SJSA1 (cell line): ENCODE data around the gene CCN2. TPM values are rescaled to one million over a fixed set of nuclear protein-coding genes. Genes with fewer than 3 reads are reported as not detected.
"Not testable (repeated sequence)": the region's sequence is repeated elsewhere in the genome, so short reads cannot be mapped to it uniquely, and the experiment has no call there.

Experiments used
- DNase-seq, 2 experiments: peaks; one replicate each; pipeline ENCODE4 v3.0.0-alpha.2; 2015 to 2020; ENCODE audit warnings: low spot score in 2 of 2, low read depth in 1 of 2
- H3K27ac ChIP-seq: fragments of 250-450 bp; sonication (Bioruptor Pico); 2 replicates; pipeline ENCODE4 v1.5.1; 2020; ENCODE audit warnings: mild to moderate bottlenecking, moderate library complexity
- H3K27me3 ChIP-seq: fragments of 250-450 bp; sonication (Bioruptor Pico); replicated peaks from 2 replicates; pipeline ENCODE4 v1.5.1; 2020; ENCODE audit warnings: mild to moderate bottlenecking, moderate library complexity
- H3K36me3 ChIP-seq: fragments of 250-450 bp; sonication (Bioruptor Pico); 2 replicates; pipeline ENCODE4 v1.5.1; 2020; ENCODE audit warnings: mild to moderate bottlenecking
- H3K4me1 ChIP-seq: fragments of 250-450 bp; sonication (Bioruptor Pico); replicated peaks from 2 replicates; pipeline ENCODE4 v1.6.1; 2021; ENCODE audit warnings: mild to moderate bottlenecking
- H3K4me3 ChIP-seq: fragments of 250-450 bp; sonication (Bioruptor Pico); 2 replicates; pipeline ENCODE4 v1.5.1; 2020; ENCODE audit warnings: mild to moderate bottlenecking
- H3K9me3 ChIP-seq: fragments of 250-450 bp; sonication (Bioruptor Pico); replicated peaks from 2 replicates; pipeline ENCODE4 v1.5.1; 2020; ENCODE audit warnings: mild to moderate bottlenecking
- total RNA-seq: library from RNA; depleted of rRNA; stranded (reverse); fragments of >200 nt; shearing (Covaris generic); gene quantifications from 2 replicates; pipeline ENCODE4 v1.2.3, GENCODE V29; 2014

The CCN2 gene
- total RNA-seq, 1 experiment from 2014 or later, result 364 TPM

DNA sequence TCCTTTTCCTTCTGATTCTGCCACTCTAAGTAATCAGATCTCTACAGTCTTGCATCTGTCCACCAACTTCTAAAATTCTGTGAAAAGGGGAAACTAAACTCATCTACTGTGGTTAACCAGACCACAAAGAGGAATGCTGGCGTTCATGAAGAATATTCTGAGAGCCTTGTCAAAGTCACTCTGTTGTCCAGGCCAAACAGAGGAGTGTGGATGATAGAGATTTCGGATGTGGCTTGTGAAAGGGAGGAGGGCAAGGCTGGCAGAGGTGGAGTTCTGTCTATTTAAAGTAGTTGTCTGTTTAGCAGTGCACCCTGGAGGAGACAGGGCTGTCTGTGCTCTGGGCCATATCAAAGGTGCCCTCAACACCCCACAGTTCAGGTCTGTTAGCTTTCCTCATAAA, 33.9 kb downstream of the CCN2 start:
- Histone ChIP-seq H3K9me3 (no peaks in the 10 kb centered on the region), H3K27me3 (no peaks in the 10 kb centered on the region), H3K27ac (no peak overlapping the region), H3K36me3 (no peaks in the 10 kb centered on the region), H3K4me1 (peaks cover 11% of the 10 kb centered on the region), H3K4me3 (no peak overlapping the region)
- no peak for DNase-seq

DNA sequence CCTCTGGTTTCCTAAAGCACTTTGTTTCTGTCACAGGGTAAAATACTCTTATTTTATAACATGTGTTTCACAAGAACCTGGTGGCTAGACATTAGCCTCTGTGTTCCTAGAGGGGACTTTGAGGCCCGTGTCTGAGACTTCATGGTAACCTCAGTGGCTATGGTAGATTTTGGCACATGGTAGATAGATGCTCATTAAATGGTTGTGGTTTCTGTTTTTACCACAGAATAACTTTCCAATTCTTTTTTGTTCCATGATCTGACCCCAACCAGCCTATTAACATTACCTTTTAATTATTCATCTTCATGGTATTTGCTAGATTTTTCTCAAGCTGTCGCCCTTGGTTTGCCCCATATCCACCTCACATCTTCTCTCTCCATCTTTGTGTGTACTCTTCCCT, 34.3 kb downstream of the CCN2 start:
- H3K4me1 ChIP-seq, result peaks cover 15% of the 10 kb centered on the region
- H3K27ac ChIP-seq, result no peak overlapping the region
- H3K4me3 ChIP-seq, result no peak overlapping the region
- no peaks in the 10 kb centered on the region for H3K9me3 ChIP-seq
- H3K27me3 ChIP-seq, result no peaks in the 10 kb centered on the region
- no peak for DNase-seq
- no peaks in the 10 kb centered on the region for H3K36me3 ChIP-seq

DNA sequence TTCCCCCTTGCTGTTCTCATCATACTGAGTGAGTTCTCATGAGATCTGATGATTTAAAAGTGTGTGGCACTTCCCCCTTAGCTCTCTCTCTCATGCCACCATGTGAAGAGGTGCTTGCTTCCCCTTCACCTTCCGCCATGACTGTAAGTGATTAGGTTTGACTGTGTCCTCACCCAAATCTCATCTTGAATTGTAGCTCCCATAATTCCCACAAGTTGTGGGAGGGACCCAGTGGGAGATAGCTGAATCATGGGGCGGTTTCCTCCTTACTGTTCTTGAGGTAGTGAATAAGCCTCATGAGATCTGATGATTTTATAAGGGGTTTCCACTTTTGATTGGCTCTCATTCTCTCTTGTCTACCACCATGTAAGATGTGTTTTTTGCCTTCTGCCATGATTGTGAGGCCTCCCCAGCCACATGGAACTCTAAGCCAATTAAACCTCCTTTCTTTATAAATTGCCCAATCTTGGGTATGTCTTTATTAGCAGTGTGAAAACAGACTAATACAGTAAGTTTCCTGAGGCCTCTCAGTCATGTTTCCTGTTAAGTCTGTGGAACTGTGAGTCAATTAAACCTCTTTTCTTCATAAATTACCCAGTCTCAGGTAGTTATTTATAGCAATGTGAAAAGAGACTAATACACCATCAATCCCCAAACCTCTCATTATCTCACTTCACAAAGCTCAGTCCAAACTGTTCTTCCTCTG, 34.9 kb downstream of the CCN2 start:
- not testable (repeated sequence) for H3K27ac ChIP-seq, H3K9me3 ChIP-seq, H3K4me3 ChIP-seq, H3K36me3 ChIP-seq, H3K27me3 ChIP-seq, DNase-seq
- H3K4me1 ChIP-seq, result peaks cover 21% of the 10 kb centered on the region

DNA sequence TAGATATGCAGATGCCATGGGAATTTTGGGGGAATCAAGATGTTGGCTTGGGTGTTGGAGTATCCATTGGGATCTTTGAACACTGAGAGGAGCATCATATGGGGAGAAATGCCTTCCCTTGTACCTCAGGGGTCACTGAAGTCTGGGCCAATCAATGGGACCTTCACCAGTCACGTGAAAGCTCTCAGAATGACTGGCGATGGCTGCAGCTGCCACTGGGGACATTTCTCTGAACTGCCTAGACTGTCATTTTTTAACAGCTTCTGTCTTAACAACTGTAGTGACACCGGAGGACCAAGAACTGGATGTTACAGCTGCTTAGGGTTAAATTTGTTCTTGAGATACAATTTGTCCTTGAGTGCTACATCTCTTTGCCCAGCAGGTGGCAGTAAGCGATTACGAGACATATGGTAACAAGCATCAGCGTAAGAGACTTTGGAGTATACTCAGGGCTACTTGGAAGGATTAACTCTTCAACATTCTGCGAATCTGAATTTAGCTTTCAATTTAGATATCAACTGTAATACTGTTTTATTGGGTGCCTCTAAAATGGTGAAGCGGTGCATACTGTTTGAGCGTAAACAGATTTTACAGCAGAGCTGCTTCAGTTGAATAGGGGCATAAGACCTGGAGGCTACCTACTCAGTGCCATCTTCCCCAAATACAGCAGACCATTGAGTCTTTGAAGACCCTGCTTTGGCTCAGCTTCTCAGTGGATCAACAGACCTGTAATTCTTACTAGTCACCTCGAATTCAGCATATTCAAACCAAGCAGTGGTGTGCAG, 36.0 kb downstream of the CCN2 start:
- no peak overlapping the region for H3K4me3 ChIP-seq
- DNase-seq, result peak; percentile 53 to 66

DNA sequence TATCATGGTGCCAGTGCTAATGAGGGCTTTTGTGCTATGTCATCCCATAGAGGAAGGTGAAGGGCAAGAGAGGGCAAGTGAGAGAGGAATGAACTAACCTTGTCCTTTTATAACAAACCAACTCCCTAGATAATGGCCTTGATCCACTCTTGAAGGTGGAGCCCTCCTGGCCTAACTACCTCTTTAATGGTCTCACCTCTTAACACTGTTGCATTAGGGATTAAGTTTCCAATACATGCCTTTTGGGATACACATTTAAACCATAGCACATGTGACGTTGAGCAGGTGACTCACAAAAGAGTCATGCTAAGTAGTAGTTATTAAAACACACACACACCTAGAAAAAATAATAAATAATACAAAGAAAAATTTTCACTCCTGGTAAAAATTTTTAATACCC, 36.9 kb downstream of the CCN2 start:
- Histone ChIP-seq H3K36me3 (no peaks in the 10 kb centered on the region), H3K27ac (no peak overlapping the region), H3K9me3 (no peaks in the 10 kb centered on the region), H3K27me3 (no peaks in the 10 kb centered on the region), H3K4me1 (peaks cover 24% of the 10 kb centered on the region), H3K4me3 (no peak overlapping the region)
- no peak for DNase-seq

More for the DNA sequence above, 36.0 kb downstream of the CCN2 start:
- Histone ChIP-seq H3K36me3 (no peaks in the 10 kb centered on the region), H3K27me3 (no peaks in the 10 kb centered on the region), H3K9me3 (no peaks in the 10 kb centered on the region), H3K27ac (no peak overlapping the region), H3K4me1 (peaks cover 24% of the 10 kb centered on the region)

DNA sequence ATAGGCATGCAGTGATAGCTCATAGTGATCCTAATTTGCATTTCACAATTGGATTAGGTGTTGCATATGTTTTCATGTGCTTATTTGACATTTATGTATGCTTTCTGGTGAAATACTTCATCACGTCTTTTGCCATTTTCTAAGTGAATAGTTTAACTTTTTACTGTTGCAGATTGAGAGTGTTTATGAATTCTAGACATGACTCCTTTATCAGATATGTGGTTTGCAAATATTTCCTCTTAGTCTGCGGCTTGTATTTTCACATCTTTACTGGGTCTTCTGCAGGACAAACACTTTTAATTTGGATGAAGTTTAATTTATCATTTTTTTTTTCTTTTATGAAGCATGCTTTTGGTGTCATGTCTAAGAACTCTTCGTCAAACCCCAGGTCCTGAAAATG, 39.2 kb downstream of the CCN2 start:
- Histone ChIP-seq H3K4me1 (peaks cover 24% of the 10 kb centered on the region), H3K27ac (no peak overlapping the region), H3K9me3 (no peaks in the 10 kb centered on the region), H3K36me3 (no peaks in the 10 kb centered on the region), H3K4me3 (no peak overlapping the region), H3K27me3 (no peaks in the 10 kb centered on the region)
- peak in 1 of 2 experiments; percentile 35 for DNase-seq

DNA sequence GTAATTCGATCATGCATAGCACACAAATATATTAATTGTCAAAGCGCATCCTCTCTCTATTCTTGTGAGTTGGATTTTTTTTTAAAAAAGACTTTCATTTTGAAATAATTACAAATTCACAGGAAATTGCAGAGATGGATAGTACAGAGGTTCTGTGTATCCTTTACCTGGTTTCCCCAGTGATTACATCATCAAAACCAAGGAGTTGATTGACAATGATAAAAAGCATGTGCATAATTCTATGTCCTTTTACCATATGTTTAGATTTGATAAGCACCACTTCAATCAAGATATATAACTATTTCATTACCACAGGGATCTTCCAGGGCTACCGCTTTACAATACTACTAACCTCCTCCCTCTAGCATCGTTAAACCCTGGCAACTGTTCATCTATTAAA, 40.2 kb downstream of the CCN2 start:
- Histone ChIP-seq H3K9me3 (no peaks in the 10 kb centered on the region), H3K27me3 (no peaks in the 10 kb centered on the region), H3K36me3 (no peaks in the 10 kb centered on the region), H3K4me1 (peaks cover 24% of the 10 kb centered on the region), H3K4me3 (no peak overlapping the region), H3K27ac (no peak overlapping the region)
- DNase-seq, result no peak

DNA sequence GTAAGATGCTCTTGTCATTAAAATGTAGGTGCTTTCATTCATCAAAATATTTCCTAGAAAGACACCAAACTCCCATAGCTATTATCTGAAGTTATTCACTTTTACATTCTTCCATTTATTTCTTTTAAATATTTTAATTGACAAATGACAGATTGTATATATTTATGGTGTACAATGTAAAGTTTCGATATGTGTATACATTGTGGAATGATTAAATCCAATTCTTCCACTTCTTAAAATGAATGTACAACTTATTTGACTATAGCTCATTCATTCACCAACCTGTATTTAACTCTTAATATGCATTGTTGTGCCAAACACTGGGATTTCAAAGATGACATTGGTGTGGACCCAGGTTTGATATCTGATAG, 41.0 kb downstream of the CCN2 start:
- Histone ChIP-seq H3K9me3 (no peaks in the 10 kb centered on the region), H3K4me1 (peaks cover 20% of the 10 kb centered on the region), H3K27ac (no peak overlapping the region), H3K27me3 (no peaks in the 10 kb centered on the region), H3K4me3 (no peak overlapping the region), H3K36me3 (no peaks in the 10 kb centered on the region)
- no peak for DNase-seq

DNA sequence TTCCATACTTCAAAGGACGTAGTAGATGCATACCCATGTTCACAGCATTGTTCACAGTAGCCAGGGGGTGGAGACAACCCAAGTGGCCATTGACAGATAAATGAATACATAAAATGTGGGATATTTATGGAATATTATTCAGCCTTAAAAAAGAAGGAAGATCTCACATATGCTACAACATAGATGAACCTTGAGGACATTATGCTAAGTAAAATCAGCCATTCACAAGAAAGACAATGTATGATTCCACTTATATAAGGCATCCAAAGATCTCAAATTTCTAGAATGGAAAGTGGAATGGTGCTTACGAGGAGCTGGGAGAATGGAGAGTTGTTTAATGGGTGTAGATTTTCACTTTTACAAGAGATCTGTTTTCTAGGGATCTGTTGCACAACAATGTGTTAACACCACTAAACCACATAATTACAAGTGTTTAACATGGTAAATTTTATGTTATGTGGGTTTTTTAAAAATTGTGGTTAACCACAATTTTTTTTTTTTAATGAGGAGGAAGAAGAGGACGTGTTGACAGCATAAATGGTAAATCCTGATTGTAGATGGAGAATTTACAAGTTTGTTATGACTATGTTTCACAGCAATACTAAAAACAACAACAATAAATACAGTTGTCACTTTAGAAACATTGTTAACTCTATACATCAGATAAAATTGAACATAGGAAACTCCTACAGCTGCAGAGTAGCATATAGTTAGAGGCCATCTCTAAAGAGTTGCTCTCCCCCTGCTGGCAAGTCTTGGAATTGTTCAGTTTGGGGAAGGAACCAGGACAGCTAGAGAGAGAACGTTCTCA, 41.6 kb downstream of the CCN2 start:
- no peaks in the 10 kb centered on the region for H3K9me3 ChIP-seq
- H3K27ac ChIP-seq, result no peak overlapping the region
- H3K4me1 ChIP-seq, result peaks cover 15% of the 10 kb centered on the region
- no peak overlapping the region for H3K4me3 ChIP-seq
- no peaks in the 10 kb centered on the region for H3K36me3 ChIP-seq
- DNase-seq, result peak; percentile 65 to 77
- no peaks in the 10 kb centered on the region for H3K27me3 ChIP-seq

DNA sequence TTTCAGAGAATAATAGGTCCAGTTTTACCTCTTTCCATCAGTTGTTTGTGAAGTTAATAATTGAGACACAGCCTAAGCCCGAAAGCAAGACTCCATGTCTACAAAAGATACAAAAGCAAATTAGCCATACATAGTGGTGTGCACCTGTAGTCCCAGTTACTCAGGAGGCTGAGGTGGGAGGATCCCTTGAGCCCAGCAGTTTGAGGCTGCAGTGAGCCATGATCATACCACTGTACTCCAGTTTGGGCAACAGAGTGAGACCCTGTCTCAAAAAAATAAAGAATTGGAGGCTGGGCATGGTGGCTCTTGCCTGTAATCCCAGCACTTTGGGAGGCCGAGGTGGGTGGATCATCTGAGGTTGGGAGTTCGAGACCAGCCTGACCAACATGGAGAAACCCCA, 42.4 kb downstream of the CCN2 start:
- peaks cover 15% of the 10 kb centered on the region for H3K4me1 ChIP-seq
- H3K27ac ChIP-seq, DNase-seq: not testable (repeated sequence)

DNA sequence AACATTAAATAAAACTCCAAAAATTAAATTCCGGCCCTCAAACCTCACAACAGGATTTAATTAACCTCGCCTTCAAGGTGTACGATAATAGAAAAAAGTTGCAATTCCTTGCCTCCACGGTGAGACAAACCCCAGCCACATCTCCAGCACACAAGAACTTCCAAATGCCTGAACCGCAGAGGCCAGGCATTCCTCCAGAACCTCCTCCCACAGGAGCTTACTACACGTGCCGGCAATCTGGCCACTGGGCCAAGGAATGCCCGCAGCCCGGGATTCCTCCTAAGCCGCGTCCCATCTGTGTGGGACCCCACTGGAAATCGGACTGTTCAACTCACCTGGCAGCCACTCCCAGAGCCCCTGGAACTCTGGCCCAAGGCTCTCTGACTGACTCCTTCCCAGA, 47.4 kb downstream of the CCN2 start:
- H3K36me3 ChIP-seq, H3K27ac ChIP-seq, H3K9me3 ChIP-seq, H3K27me3 ChIP-seq, H3K4me3 ChIP-seq, DNase-seq, H3K4me1 ChIP-seq: not testable (repeated sequence)

More for the DNA sequence above, 42.4 kb downstream of the CCN2 start:
- not testable (repeated sequence) for H3K36me3 ChIP-seq, H3K4me3 ChIP-seq, H3K27me3 ChIP-seq, H3K9me3 ChIP-seq

DNA sequence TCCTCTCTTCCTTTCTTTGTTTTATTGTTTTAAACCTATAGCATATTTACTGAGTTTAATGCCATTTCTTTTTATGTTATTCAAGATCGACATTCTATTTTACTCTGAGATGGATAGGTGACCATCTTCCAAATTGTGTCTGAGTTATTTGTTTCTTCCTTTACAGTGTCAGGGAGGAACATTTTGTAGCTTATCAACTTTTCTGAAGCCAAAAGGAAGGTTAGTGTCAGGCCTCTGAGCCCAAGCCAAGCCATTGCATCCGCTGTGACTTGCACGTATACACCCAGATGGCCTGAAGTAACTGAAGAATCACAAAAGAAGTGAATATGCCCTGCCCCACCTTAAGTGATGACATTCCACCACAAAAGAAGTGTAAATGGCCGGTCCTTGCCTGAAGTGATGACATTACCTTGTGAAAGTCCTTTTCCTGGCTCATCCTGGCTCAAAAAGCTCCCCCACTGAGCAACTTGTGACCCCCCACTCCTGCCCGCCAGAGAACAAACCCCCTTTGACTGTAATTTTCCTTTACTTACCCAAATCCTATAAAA, 49.8 kb downstream of the CCN2 start:
- H3K9me3 ChIP-seq, result 0 out of 2 replicates have a peak, but pooled peaks cover 12% of the 10 kb centered on the region
- not testable (repeated sequence) for H3K4me3 ChIP-seq, DNase-seq

DNA sequence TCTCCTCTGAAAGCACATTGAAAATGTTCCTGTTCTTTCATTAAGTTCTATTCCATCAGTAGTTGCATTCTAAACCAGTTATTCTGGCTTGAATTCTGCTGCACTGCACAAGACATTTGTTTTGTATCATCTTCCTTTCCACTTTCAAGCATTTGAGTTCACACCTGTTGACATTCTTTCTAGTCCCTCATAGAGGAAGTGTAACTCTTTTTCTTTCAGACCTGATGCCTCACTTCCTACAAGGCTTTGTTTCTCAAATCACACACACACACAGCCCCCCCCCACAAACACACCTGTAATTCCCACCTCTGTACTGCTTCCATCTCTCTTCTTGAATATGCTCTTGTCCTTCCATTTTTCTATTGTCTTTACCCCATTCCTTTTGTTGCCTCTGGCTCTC, 50.9 kb downstream of the CCN2 start:
- DNase-seq, result no peak
- 0 out of 2 replicates have a peak, but pooled peaks cover 12% of the 10 kb centered on the region for H3K9me3 ChIP-seq
- no peak overlapping the region for H3K27ac ChIP-seq
- H3K36me3 ChIP-seq, result no peaks in the 10 kb centered on the region
- H3K4me3 ChIP-seq, result no peak overlapping the region
- no peaks in the 10 kb centered on the region for H3K27me3 ChIP-seq
- H3K4me1 ChIP-seq, result no peaks in the 10 kb centered on the region

More for the DNA sequence above, 49.8 kb downstream of the CCN2 start:
- H3K27ac ChIP-seq, H3K27me3 ChIP-seq, H3K36me3 ChIP-seq, H3K4me1 ChIP-seq: not testable (repeated sequence)
